Measurements from ENCODE around the gene CLEC7A. TPM values are rescaled to one million over a fixed set of nuclear protein-coding genes. Genes with fewer than 3 reads are reported as not detected.

CLEC7A gene
- total and polyA plus RNA-seq, 4 donors, result 16.8 to 50.8 (median 31.9) TPM

GRCh38 chr12:10097521-10097920 is 32.5 kb downstream of the CLEC7A start:
- 17 to 32% methylated on average over 3 of the region's 3 CpGs for WGBS, 2 donors
- TF ChIP-seq CTCF (IDR thresholded peaks at IDR 0.05; ENCODE audit: control extremely low read depth, extremely low read depth), result no peak
- H3K27ac ChIP-seq (ENCODE audit: low read depth in 1 of 2, low read length in 1 of 2), result peak overlapping the region in 1 of 2 donors; percentile 17
- no peaks in the 10 kb centered on the region for H3K9me3 ChIP-seq (ENCODE audit: control insufficient read depth in 4 of 4, insufficient read depth in 3 of 4, low read length in 3 of 4)
- H3K9ac ChIP-seq (ENCODE audit: insufficient read depth in 1 of 2, low read length in 2 of 2), result no peak overlapping the region
- H3K36me3 ChIP-seq (ENCODE audit: control insufficient read depth in 4 of 4, insufficient read depth in 4 of 4, low read length in 4 of 4), result no peaks in the 10 kb centered on the region
- DNase-seq (peak in 1 of 3 donors; percentile 24), ATAC-seq (ENCODE audit: insufficient read depth, low FRiP score) (no peak)
- H3K4me3 ChIP-seq, result no peak overlapping the region
- peaks cover 0 to 15% (median 0%) of the 10 kb centered on the region in 5 donors for H3K4me1 ChIP-seq (ENCODE audit: control insufficient read depth in 5 of 5, insufficient read depth in 5 of 5, low read length in 5 of 5)
- no peaks in the 10 kb centered on the region for H3K27me3 ChIP-seq (ENCODE audit: control insufficient read depth in 3 of 3, insufficient read depth in 3 of 3, low read length in 2 of 3)

GRCh38 chr12:10095971-10096370 is 34.0 kb downstream of the CLEC7A start:
- Histone ChIP-seq H3K4me3 (no peak overlapping the region), H3K27ac (ENCODE audit: low read depth in 1 of 2, low read length in 1 of 2) (peak overlapping the region in 1 of 2 donors; percentile 21), H3K4me1 (ENCODE audit: control insufficient read depth in 5 of 5, insufficient read depth in 5 of 5, low read length in 5 of 5) (peaks cover 0 to 9% (median 0%) of the 10 kb centered on the region in 5 donors), H3K9ac (ENCODE audit: insufficient read depth in 1 of 2, low read length in 2 of 2) (no peak overlapping the region), H3K9me3 (ENCODE audit: control insufficient read depth in 4 of 4, insufficient read depth in 3 of 4, low read length in 3 of 4) (no peaks in the 10 kb centered on the region), H3K27me3 (ENCODE audit: control insufficient read depth in 3 of 3, insufficient read depth in 3 of 3, low read length in 2 of 3) (no peaks in the 10 kb centered on the region), H3K36me3 (ENCODE audit: control insufficient read depth in 4 of 4, insufficient read depth in 4 of 4, low read length in 4 of 4) (no peaks in the 10 kb centered on the region)
- 72 to 74% methylated on average over 3 of the region's 3 CpGs for WGBS, 2 donors
- ATAC-seq (ENCODE audit: insufficient read depth, low FRiP score) (no peak), DNase-seq (no peak)
- no peak for TF ChIP-seq CTCF (IDR thresholded peaks at IDR 0.05; ENCODE audit: control extremely low read depth, extremely low read depth)

- peak; percentile 32 for ATAC-seq (ENCODE audit: insufficient read depth, low FRiP score)
- Histone ChIP-seq H3K9me3 (ENCODE audit: control insufficient read depth in 4 of 4, insufficient read depth in 3 of 4, low read length in 3 of 4) (no peaks in the 10 kb centered on the region), H3K27me3 (ENCODE audit: control insufficient read depth in 3 of 3, insufficient read depth in 3 of 3, low read length in 2 of 3) (no peaks in the 10 kb centered on the region), H3K36me3 (ENCODE audit: control insufficient read depth in 4 of 4, insufficient read depth in 4 of 4, low read length in 4 of 4) (no peaks in the 10 kb centered on the region), H3K4me1 (ENCODE audit: control insufficient read depth in 5 of 5, insufficient read depth in 5 of 5, low read length in 5 of 5) (peaks cover 0 to 5% (median 3%) of the 10 kb centered on the region in 5 donors), H3K27ac (ENCODE audit: low read depth in 1 of 2, low read length in 1 of 2) (peak overlapping the region in 1 of 2 donors; percentile 21), H3K4me3 (no peak overlapping the region), H3K9ac (ENCODE audit: insufficient read depth in 1 of 2, low read length in 2 of 2) (no peak overlapping the region)
- DNase-seq, result no peak
- TF ChIP-seq CTCF (IDR thresholded peaks at IDR 0.05; ENCODE audit: control extremely low read depth, extremely low read depth), result no peak
- 33 to 48% methylated on average over 4 of the region's 4 CpGs for WGBS, 2 donors
Observed at GRCh38 chr12:10094646-10095395, 35.2 kb downstream of the CLEC7A start.
